Progenitor cell of endocrine pancreas (in vitro differentiated cells): ENCODE measurements around the gene HOXC10. TPM values are rescaled to one million over a fixed set of nuclear protein-coding genes. Genes with fewer than 3 reads are reported as not detected.

Experiments
- DNase-seq: peaks from one replicate; pipeline ENCODE4 v3.0.0; 2021; ENCODE audit warnings: low spot score; ENCODE audit not compliant: unreplicated experiment
- H3K27ac Mint-ChIP-seq: 2 replicates; pipeline ENCODE4 v1.8.0; 2021; ENCODE audit warnings: mild to moderate bottlenecking, moderate library complexity, mixed read lengths
- H3K27me3 Mint-ChIP-seq: 2 replicates; pipeline ENCODE4 v1.8.0; 2021; ENCODE audit warnings: mixed read lengths
- H3K36me3 Mint-ChIP-seq: 2 replicates; pipeline ENCODE4 v1.8.0; 2022; ENCODE audit warnings: mixed read lengths; ENCODE audit not compliant: insufficient read depth
- H3K4me1 Mint-ChIP-seq: 2 replicates; pipeline ENCODE4 v1.8.0; 2021; ENCODE audit warnings: low read depth, mixed read lengths
- H3K4me3 Mint-ChIP-seq: 2 replicates; pipeline ENCODE4 v1.8.0; 2021; ENCODE audit warnings: low read depth, mild to moderate bottlenecking, moderate library complexity, mixed read lengths
- H3K9me3 Mint-ChIP-seq: 2 replicates; pipeline ENCODE4 v1.8.0; 2021; ENCODE audit warnings: low read depth, mixed read lengths
- CTCF ChIP-seq: fragments of 200-600 bp; sonication (generic); IDR thresholded peaks from one replicate; pipeline ENCODE4 v1.5.0; 2021; ENCODE audit warnings: antibody characterized with exemption, mild to moderate bottlenecking; ENCODE audit not compliant: unreplicated experiment
- total RNA-seq: library from RNA; stranded (reverse); gene quantifications from 2 replicates; pipeline ENCODE4 v1.2.1, GENCODE V29; 2021

Gene HOXC10
- total RNA-seq, 1 donor from 2014 or later: not detected

- no peak for DNase-seq
- Mint-ChIP-seq H3K4me3 (peak overlapping the region; percentile 38), H3K36me3 (no peaks in the 10 kb centered on the region), H3K9me3 (no peaks in the 10 kb centered on the region), H3K27ac (peak overlapping the region; percentile 16), H3K27me3 (peaks cover 92% of the 10 kb centered on the region), H3K4me1 (peaks cover 6% of the 10 kb centered on the region)
- no peak for TF ChIP-seq CTCF
Observed at GRCh38 chr12:54017027-54017788, 32.3 kb downstream of the HOXC10 start.

- no peak for TF ChIP-seq CTCF
- H3K27me3 Mint-ChIP-seq: peaks cover 92% of the 10 kb centered on the region
- H3K4me1 Mint-ChIP-seq: peaks cover 6% of the 10 kb centered on the region
- H3K36me3 Mint-ChIP-seq: no peaks in the 10 kb centered on the region
- H3K4me3 Mint-ChIP-seq: peak overlapping the region; percentile 38
- H3K9me3 Mint-ChIP-seq: no peaks in the 10 kb centered on the region
- DNase-seq: no peak
- H3K27ac Mint-ChIP-seq: peak overlapping the region; percentile 16
Observed at GRCh38 chr12:54017878-54018467, 33.0 kb downstream of the HOXC10 start.

GRCh38 chr12:54018468-54018984, 33.6 kb downstream of the HOXC10 start:
- Mint-ChIP-seq H3K9me3 (no peaks in the 10 kb centered on the region), H3K27ac (no peak overlapping the region), H3K36me3 (no peaks in the 10 kb centered on the region), H3K4me3 (peak overlapping the region; percentile 21), H3K4me1 (peaks cover 6% of the 10 kb centered on the region), H3K27me3 (peaks cover 92% of the 10 kb centered on the region)
- TF ChIP-seq CTCF: no peak
- DNase-seq: no peak

GRCh38 chr12:54019091-54019811, 34.3 kb downstream of the HOXC10 start:
- TF ChIP-seq CTCF: no peak
- Mint-ChIP-seq H3K9me3 (no peaks in the 10 kb centered on the region), H3K27me3 (peaks cover 92% of the 10 kb centered on the region), H3K4me3 (no peak overlapping the region), H3K4me1 (peaks cover 6% of the 10 kb centered on the region), H3K27ac (no peak overlapping the region), H3K36me3 (no peaks in the 10 kb centered on the region)
- DNase-seq: no peak

DNA sequence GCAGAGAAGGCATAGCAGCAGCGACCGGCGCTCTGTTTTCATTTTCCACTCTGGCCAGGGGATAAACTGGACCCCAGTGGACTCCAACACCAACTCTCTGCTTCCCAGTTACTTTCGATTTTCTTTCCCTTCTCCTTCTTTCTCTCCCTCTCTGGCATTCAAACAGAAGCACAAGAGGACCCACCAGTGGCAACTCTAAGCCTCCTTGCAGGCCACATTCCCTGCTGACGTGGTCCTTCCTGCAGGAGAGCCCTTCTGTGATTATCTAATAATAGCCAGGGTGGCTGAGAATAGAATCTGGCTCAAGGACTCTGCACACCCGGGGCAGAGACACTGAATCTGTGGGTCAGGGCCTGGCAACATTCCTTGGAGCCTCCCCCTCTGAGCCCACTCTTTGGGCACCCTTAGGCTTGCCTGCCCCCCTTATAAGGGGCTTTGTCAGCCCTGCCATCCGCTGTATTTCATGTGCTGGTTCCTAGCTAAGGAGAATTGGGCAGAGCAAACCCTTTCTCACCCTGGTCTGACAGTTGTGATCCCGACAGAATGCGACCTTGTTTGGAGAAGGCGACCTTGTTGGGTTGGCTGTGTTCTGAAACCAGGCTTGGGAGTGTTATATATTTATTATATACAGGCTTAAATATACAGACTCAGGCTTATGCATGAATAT, 35.1 kb downstream of the HOXC10 start:
- H3K4me1 Mint-ChIP-seq: peaks cover 6% of the 10 kb centered on the region
- peaks cover 92% of the 10 kb centered on the region for H3K27me3 Mint-ChIP-seq
- H3K4me3 Mint-ChIP-seq: no peak overlapping the region
- DNase-seq: no peak
- no peak for TF ChIP-seq CTCF
- no peaks in the 10 kb centered on the region for H3K9me3 Mint-ChIP-seq
- no peaks in the 10 kb centered on the region for H3K36me3 Mint-ChIP-seq
- H3K27ac Mint-ChIP-seq: peak overlapping the region; percentile 75
